ENCODE measurements around the gene PRKCB.

- TF ChIP-seq, protein P1, sequence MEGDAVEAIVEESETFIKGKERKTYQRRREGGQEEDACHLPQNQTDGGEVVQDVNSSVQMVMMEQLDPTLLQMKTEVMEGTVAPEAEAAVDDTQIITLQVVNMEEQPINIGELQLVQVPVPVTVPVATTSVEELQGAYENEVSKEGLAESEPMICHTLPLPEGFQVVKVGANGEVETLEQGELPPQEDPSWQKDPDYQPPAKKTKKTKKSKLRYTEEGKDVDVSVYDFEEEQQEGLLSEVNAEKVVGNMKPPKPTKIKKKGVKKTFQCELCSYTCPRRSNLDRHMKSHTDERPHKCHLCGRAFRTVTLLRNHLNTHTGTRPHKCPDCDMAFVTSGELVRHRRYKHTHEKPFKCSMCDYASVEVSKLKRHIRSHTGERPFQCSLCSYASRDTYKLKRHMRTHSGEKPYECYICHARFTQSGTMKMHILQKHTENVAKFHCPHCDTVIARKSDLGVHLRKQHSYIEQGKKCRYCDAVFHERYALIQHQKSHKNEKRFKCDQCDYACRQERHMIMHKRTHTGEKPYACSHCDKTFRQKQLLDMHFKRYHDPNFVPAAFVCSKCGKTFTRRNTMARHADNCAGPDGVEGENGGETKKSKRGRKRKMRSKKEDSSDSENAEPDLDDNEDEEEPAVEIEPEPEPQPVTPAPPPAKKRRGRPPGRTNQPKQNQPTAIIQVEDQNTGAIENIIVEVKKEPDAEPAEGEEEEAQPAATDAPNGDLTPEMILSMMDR (conservative IDR thresholded peaks at IDR 0.05; ENCODE audit: low read length): no peak
- TF ChIP-seq EZH2phosphoT487 (IDR thresholded peaks at IDR 0.05; ENCODE audit: borderline replicate concordance): no peak
Observed at GRCh38 chr16:24232936-24233335, 397.2 kb downstream of the PRKCB start.
